Prostate gland (tissue), 2 donors: ENCODE data around the gene IRF4.

Experiments used
- POLR2A ChIP-seq: fragments of 450-650 bp; IDR thresholded peaks from one replicate; pipeline ENCODE4 v1.6.1; 2016; ENCODE audit warnings: antibody characterized with exemption, mild to moderate bottlenecking
- TF ChIP-seq, protein P1 (sequence below), 4 experiments: fragments of 200-600 bp in 2 of 4; fragments of 450-650 bp in 2 of 4; sonication (generic) in 2 of 4; IDR thresholded peaks; 1 replicate in 3 of 4; 2 replicates in 1 of 4; pipeline ENCODE4 v1.5.1; 2016 to 2019; ENCODE audit warnings: antibody characterized with exemption in 4 of 4, mild to moderate bottlenecking in 2 of 4, moderate library complexity in 2 of 4

DNA sequence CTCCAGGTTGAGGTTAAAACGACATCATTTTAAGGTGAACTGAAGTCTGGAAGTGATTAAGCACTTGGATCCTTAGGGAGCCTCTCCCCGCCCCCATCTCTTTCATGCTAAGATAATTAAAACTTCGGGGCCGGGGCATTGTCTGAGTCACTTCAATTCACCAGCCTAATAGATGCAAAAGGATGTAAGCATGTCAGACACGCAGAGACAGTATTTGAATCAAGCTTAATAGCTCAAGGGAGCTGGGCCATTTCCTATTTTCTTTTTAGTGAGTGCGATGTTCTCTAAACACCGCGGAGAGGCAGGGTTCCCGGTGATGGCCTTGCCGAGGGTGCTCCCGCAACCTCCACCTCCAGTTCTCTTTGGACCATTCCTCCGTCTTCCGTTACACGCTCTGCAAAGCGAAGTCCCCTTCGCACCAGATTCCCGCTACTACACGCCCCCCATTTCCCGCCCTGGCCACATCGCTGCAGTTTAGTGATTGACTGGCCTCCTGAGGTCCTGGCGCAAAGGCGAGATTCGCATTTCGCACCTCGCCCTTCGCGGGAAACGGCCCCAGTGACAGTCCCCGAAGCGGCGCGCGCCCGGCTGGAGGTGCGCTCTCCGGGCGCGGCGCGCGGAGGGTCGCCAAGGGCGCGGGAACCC, 516 bp upstream of the IRF4 start:
- TF ChIP-seq POLR2A = no peak
- TF ChIP-seq, protein P1, sequence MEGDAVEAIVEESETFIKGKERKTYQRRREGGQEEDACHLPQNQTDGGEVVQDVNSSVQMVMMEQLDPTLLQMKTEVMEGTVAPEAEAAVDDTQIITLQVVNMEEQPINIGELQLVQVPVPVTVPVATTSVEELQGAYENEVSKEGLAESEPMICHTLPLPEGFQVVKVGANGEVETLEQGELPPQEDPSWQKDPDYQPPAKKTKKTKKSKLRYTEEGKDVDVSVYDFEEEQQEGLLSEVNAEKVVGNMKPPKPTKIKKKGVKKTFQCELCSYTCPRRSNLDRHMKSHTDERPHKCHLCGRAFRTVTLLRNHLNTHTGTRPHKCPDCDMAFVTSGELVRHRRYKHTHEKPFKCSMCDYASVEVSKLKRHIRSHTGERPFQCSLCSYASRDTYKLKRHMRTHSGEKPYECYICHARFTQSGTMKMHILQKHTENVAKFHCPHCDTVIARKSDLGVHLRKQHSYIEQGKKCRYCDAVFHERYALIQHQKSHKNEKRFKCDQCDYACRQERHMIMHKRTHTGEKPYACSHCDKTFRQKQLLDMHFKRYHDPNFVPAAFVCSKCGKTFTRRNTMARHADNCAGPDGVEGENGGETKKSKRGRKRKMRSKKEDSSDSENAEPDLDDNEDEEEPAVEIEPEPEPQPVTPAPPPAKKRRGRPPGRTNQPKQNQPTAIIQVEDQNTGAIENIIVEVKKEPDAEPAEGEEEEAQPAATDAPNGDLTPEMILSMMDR (IDR thresholded peaks at IDR 0.05) = no peak
